Tibial nerve (tissue), 4 donors: ENCODE data around the gene SYP.

Experiments
- EP300 ChIP-seq, 2 donors: sonication (generic); formaldehyde crosslinking; IDR thresholded peaks; one replicate each; pipeline ENCODE4 v1.6.1; 2017; ENCODE audit warnings: antibody characterized with exemption in 2 of 2, mild to moderate bottlenecking in 1 of 2
- POLR2A ChIP-seq, 2 donors: fragments of 450-650 bp; IDR thresholded peaks; one replicate each; pipeline ENCODE4 v1.6.1; 2017; ENCODE audit warnings: antibody characterized with exemption in 2 of 2, mild to moderate bottlenecking in 2 of 2, moderate library complexity in 2 of 2
- TF ChIP-seq, protein P1 (sequence below), 5 experiments: fragments of 200-600 bp in 3 of 5; fragments of 450-650 bp in 2 of 5; sonication (generic) in 3 of 5; IDR thresholded peaks; one replicate each; pipeline ENCODE4 v1.5.1; 2016 to 2019; ENCODE audit warnings: antibody characterized with exemption in 5 of 5, mild to moderate bottlenecking in 3 of 5, moderate library complexity in 2 of 5

- TF ChIP-seq, protein P1, sequence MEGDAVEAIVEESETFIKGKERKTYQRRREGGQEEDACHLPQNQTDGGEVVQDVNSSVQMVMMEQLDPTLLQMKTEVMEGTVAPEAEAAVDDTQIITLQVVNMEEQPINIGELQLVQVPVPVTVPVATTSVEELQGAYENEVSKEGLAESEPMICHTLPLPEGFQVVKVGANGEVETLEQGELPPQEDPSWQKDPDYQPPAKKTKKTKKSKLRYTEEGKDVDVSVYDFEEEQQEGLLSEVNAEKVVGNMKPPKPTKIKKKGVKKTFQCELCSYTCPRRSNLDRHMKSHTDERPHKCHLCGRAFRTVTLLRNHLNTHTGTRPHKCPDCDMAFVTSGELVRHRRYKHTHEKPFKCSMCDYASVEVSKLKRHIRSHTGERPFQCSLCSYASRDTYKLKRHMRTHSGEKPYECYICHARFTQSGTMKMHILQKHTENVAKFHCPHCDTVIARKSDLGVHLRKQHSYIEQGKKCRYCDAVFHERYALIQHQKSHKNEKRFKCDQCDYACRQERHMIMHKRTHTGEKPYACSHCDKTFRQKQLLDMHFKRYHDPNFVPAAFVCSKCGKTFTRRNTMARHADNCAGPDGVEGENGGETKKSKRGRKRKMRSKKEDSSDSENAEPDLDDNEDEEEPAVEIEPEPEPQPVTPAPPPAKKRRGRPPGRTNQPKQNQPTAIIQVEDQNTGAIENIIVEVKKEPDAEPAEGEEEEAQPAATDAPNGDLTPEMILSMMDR (IDR thresholded peaks at IDR 0.05): no peak
- TF ChIP-seq POLR2A (IDR thresholded peaks at IDR 0.05) (no peak), EP300 (IDR thresholded peaks at IDR 0.05) (no peak)
Observed at GRCh38 chrX:49202022-49202421, 2.0 kb upstream of the SYP start.
